ENCODE measurements around the gene MEGF11.

MEGF11 gene

GRCh38 chr15:66046751-66047150 is 206.8 kb downstream of the MEGF11 start:
- no peak for DNase-seq

GRCh38 chr15:66046326-66046725 is 207.2 kb downstream of the MEGF11 start:
- DNase-seq = no peak

GRCh38 chr15:66045542-66045941 is 208.0 kb downstream of the MEGF11 start:
- DNase-seq = no peak

DNA sequence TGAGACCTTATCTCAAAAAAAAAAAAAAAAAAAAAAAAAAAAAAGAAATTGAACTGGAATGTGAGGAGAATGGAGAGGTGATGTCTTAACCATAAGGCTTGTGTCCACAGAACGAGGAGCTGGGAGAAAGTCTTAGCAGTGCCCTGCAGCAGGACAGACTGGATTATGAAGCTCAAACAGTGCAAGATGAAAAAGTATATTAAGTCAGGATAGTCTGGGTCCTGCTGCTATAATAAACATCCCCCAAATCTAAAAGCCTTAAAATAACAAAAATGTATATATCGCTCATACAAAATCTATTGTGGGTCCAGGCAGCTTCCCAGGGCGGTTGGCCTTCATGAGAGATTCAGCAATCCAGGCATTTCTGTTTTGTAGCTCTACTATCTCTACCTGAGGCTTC is 208.7 kb downstream of the MEGF11 start:
- no peak for DNase-seq

DNA sequence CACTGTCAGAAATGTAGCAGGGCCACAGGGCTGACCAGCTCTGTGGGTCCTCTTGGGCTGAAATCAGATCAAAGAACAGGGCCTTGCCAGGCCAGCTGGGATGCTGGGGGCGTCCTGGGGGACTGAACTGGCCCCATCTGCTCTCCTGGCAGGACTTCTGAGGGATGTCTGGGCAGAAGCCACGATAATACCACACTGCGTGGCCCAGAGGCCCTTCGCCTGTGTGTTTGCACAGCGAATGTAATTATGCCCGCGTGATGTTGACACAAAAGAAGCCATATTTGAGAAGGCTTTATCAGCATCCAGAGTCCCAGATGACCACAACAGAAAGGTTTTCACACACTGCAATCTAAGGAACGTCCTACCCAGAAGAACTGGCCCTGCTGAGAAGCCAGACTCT is 210.3 kb downstream of the MEGF11 start:
- no peak for DNase-seq

- DNase-seq = no peak
Observed at GRCh38 chr15:66042624-66043023, 210.9 kb downstream of the MEGF11 start.

GRCh38 chr15:66041276-66041675 is 212.3 kb downstream of the MEGF11 start:
- no peak for DNase-seq

DNA sequence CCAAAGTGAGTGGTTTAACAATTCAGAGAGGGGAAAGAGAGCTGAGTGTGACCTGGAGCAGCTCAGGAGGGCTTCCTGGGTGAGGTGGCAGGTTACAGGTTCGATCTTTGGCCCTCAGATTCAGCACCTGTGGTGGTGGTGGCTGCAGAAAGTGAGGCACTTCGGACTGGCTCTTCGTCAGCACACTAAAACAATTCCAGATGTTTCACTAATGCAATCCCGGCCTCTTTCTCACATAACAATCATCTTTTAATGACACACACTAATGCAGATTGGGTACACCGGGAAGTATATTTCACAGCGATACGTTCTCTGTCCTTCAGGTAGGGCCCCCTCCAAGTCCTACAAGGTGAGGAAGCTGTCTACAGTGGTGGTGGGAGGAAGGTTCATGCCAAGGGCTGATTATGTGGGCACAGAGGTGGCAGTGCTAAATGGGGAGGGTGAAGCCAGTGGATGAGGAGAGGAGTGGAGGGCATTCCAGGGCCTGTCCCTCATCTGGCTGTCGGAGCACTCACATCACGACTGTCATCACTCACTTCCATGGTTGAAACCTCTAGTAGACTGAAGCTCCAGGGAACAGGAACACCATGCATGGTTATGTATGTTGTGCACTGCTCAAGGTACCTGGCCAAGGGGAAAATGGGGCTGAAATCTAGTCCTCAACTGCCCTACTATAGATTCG is 213.2 kb downstream of the MEGF11 start:
- no peak for DNase-seq

GRCh38 chr15:66039117-66039871 is 214.3 kb downstream of the MEGF11 start:
- no peak for DNase-seq

- DNase-seq = no peak
Observed at GRCh38 chr15:66038387-66039116, 215.0 kb downstream of the MEGF11 start.

GRCh38 chr15:66036859-66037258 is 216.7 kb downstream of the MEGF11 start:
- no peak for DNase-seq

GRCh38 chr15:66035901-66036300 is 217.6 kb downstream of the MEGF11 start:
- no peak for DNase-seq

DNA sequence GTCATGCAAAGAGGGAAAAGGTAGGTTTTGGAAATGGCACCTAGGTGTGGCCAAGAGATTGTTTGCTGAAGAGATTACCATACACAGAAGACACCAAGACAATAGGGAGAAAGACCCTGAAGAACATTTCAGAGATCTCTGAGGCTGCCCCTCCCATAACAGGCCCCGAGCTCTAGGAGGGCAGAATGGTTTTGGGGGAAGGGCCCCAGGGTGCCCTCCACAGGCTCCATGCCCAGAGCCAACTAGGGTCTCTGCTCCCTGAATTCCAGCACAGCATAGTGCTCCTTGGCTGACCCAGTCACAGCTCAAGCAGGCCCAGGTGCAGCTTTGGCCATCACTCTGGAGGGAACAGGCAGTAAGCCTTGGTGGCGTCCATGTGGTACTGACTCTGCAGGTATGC is 220.4 kb downstream of the MEGF11 start:
- DNase-seq = no peak

DNA sequence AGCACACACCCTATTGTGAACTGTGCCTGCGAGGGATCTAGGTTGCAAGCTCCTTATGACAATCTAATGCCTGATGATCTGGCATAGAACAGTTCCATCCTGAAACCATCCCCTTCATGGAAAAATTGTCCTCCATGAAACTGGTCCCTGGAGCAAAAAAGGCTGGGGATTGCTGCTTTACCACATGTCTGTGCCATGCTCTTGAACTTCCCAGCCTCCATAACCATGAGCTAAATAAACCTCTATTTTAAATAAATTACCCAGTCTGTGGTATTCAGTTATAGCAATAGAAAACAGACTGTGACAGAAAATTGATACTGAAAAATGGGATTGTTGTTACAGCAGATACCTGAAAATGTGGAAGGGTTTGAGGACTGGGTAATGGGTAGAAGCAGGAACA is 221.5 kb downstream of the MEGF11 start:
- no peak for DNase-seq

- DNase-seq = no peak
Observed at GRCh38 chr15:66030650-66031049, 222.9 kb downstream of the MEGF11 start.

- DNase-seq = no peak
Observed at GRCh38 chr15:66029650-66030049, 223.9 kb downstream of the MEGF11 start.

DNA sequence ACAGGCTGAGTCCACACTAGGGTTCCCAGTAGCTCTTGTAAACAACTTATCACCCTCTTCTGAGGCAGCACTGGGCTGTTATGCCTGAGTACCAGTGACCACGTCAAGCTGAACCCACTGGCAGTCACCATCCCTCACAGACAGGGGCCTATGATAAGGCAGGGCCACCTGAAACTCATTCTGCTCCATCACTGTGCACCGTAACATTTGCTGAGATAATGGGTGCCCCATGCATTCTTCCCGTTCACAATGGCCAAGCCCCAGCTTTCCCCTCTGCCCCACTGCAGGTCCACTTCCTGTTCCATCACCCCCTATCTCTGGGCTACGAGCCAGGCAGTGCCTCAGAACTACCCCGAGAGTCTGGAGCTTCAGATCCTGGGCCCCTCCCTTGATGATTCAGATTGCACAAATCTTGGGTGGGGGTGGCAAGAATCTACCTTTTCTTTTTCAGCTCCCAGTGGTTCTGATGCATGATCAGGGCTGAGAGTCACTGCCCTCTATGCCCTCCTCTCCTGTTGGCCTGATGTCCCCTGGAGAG is 226.2 kb downstream of the MEGF11 start:
- DNase-seq = no peak

DNA sequence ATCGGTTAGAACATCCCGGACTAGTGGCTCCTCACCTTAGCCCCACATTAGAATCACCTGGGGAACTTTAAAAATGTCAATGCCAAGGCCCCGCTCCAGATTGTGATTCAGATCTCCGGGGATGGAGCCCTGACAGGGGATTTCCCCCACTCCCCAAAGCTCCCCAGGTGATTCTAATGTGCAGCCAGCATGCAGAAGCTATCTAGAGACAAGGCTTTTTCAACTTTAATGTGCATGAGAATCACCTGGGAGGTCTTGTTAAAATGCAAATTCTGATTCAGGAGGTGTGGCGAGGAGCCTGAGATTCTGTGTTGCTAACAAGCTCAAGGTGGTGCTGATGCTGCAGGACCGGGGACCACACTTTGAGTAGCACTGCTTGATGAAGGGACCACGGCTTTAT is 227.6 kb downstream of the MEGF11 start:
- DNase-seq = no peak

DNA sequence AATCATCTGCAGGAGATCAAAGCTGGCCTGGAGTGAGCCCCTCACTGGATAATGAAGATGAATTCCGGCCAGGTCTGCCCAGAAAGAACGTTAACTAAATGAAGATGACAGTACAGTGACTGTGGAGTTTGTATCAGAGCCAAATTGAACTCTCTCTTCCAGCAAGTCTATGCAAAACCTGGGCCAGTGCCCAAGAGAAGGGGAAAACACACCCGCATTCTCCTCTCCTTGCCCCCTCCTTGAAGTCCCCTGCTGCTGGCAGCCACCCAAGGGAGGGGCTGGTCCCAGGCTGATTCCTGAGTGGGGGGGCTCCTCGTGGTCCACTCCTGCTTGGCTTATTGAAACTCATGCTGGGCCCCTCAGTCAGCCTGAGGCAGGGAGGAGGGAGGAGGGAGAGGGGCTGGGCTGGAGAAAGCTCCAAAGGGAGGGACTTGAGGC is 228.5 kb downstream of the MEGF11 start:
- no peak for DNase-seq

DNA sequence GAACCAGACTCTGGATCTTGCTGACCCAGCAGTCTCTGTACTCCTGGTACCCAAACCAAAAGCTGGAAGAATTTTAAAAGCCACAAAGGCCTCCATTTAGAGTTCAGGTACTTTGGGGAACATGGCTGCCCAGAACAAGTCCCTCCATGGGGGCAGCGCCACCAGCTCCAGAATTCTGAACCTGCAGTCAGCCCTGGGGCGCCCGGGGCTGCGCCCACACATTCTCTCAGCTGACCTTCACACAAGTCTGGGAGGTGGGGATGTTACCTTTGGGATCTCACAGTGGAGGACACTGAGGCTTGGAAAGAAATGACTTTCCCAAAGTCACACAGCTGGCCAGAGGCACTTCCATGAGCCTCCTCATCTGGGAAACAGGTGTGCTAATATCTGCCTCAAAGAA is 229.4 kb downstream of the MEGF11 start:
- no peak for DNase-seq

DNA sequence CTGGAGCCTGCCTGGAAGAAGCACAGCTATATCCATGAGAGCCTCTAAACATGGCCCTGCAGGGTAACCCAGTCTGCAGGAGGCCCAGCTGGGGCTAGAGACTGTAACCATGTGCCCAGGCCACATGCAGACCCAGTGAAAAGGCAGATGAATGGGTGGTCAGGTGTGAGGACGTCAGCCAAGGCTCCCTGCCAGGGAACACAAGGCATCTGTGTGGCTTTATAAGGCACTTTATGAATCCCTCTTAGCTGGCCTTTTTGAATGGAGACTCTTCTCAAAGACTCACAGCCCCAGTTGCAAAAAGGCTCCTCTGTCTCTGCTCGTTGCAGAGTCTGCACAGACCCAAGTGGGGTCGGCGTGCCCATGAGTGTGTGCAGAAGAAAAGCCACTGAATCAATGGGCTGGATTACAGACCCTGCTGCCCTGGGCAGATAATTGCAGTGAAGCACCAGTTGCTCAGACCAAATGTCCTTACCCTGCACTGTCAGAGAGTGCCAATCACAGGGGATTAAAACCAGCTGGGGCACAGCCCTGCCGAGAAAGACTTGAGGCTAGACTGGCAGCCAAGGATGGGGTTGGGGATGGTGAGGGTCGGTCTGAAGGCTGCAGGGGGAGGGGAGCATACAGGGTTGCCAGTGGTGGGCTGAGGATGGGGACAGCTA is 230.1 kb downstream of the MEGF11 start:
- no peak for DNase-seq

- no peak for DNase-seq
Observed at GRCh38 chr15:66022163-66022525, 231.4 kb downstream of the MEGF11 start.

- no peak for DNase-seq
Observed at GRCh38 chr15:66021496-66022162, 231.9 kb downstream of the MEGF11 start.
